ENCODE results near the gene RXFP3.

The RXFP3 gene

DNA sequence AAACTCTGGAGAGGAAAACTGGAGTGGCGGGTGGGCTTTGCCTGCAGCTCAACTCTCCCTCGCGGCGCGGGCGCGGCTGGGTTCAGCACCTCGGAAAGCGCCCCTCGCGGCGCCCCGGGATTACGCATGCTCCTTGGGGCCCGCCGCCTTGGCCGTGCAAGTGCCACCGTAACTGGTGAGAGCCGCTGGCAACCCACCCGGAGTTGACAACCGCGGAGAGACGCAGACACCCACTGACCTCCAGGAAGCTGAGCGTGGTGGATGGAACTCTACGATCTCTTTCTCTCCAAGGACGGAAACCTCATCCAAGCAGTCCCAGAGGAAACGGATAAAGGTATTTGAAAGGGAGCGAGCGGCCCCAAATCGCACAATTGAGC is 194 bp upstream of the RXFP3 start:
- DNase-seq (ENCODE audit: low read depth), result peak; percentile 55
- peak overlapping the region; percentile 4 for H3K4me3 ChIP-seq (ENCODE audit: low read length)
- no peak for TF ChIP-seq CTCF (IDR thresholded peaks at IDR 0.05; ENCODE audit: insufficient read depth, low read depth, low read length, missing control alignments)

GRCh38 chr5:33937017-33937706 is 976 bp downstream of the RXFP3 start:
- no peak overlapping the region for H3K4me3 ChIP-seq (ENCODE audit: low read length)
- no peak for DNase-seq (ENCODE audit: low read depth)
- no peak for TF ChIP-seq CTCF (IDR thresholded peaks at IDR 0.05; ENCODE audit: insufficient read depth, low read depth, low read length, missing control alignments)

GRCh38 chr5:33937707-33938506 is 1.7 kb downstream of the RXFP3 start:
- H3K4me3 ChIP-seq (ENCODE audit: low read length), result no peak overlapping the region
- no peak for DNase-seq (ENCODE audit: low read depth)
- no peak for TF ChIP-seq CTCF (IDR thresholded peaks at IDR 0.05; ENCODE audit: insufficient read depth, low read depth, low read length, missing control alignments)

DNA sequence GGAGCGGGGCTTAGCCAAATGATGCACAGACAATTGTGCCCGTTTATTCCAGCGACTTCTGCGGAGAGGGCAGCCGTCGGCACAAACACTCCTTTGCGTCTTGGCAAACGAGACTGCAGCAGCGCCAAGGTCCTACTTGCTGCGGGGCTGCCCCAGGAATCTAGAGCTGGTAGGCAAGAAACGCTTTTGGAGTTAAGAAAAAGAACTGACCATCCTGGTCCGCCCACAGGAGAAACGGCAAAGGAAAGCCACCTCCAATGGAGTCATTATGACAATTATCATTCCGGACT is 2.3 kb downstream of the RXFP3 start:
- no peak for DNase-seq (ENCODE audit: low read depth)
- no peak overlapping the region for H3K4me3 ChIP-seq (ENCODE audit: low read length)
- TF ChIP-seq CTCF (IDR thresholded peaks at IDR 0.05; ENCODE audit: insufficient read depth, low read depth, low read length, missing control alignments), result no peak

GRCh38 chr5:33938881-33939280 is 2.7 kb downstream of the RXFP3 start:
- no peak for TF ChIP-seq CTCF (IDR thresholded peaks at IDR 0.05; ENCODE audit: insufficient read depth, low read depth, low read length, missing control alignments)
- DNase-seq (ENCODE audit: low read depth), result no peak
- H3K4me3 ChIP-seq (ENCODE audit: low read length), result no peak overlapping the region

DNA sequence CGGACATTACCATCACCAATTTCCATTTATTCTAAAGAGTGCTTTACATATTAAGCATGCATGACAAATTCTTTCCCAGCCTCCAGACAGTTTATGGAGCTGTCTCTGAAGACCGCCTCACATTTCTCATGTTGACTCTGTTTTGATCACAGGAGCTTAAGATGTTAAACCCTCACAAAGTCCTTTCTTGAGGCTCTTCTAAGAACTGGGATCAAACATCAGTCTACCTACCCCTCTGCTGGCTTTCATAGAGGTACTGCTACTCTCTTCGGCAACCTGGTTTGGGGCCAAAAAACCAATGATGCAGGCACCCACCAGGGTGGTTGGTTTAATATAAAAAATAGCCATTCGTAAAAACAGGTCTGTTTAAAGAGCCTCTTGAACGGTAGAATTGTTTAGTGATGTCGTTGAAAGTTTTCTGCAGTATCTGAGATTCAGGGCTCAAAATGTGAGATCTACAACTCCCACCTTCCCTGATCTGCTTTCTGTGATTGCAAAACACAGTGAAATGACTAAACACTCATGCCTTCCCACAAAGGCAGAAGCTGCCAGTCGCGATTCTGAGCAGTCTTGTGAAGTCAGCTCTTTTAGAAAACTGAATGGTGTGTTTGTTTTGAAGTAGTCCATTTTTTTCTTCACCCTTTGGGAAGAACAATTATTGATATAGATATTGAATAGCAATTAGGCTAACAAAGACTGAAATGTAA is 3.5 kb downstream of the RXFP3 start:
- peak; percentile 29 for DNase-seq (ENCODE audit: low read depth)
- no peak overlapping the region for H3K4me3 ChIP-seq (ENCODE audit: low read length)
- no peak for TF ChIP-seq CTCF (IDR thresholded peaks at IDR 0.05; ENCODE audit: insufficient read depth, low read depth, low read length, missing control alignments)

Data from epithelial cell of esophagus (primary cell).